ENCODE measurements around the gene AGAP1.

Gene AGAP1

GRCh38 chr2:236082061-236082460 lies 588.2 kb downstream of the AGAP1 start:
- TF ChIP-seq CTCF (IDR thresholded peaks at IDR 0.05; ENCODE audit: low read depth, low read length, missing control alignments), result no peak
- DNase-seq, result no peak
- no peak overlapping the region for H3K27ac ChIP-seq
- no peaks in the 10 kb centered on the region for H3K27me3 ChIP-seq (replicated peaks)
- no peaks in the 10 kb centered on the region for H3K36me3 ChIP-seq (replicated peaks)
- no peak overlapping the region for H3K4me3 ChIP-seq (ENCODE audit: low read depth, low read length)
- in situ Hi-C loops (cut with HindIII; ENCODE audit: low pct_ligation_motif_present, low sequenced_read_pairs), result no loop called here

- H3K27ac ChIP-seq, result no peak overlapping the region
- in situ Hi-C loops (cut with HindIII; ENCODE audit: low pct_ligation_motif_present, low sequenced_read_pairs), result no loop called here
- no peak overlapping the region for H3K4me3 ChIP-seq (ENCODE audit: low read depth, low read length)
- no peak for TF ChIP-seq CTCF (IDR thresholded peaks at IDR 0.05; ENCODE audit: low read depth, low read length, missing control alignments)
- no peaks in the 10 kb centered on the region for H3K27me3 ChIP-seq (replicated peaks)
- no peak for DNase-seq
- no peaks in the 10 kb centered on the region for H3K36me3 ChIP-seq (replicated peaks)
Measured at GRCh38 chr2:236083934-236084333, 590.1 kb downstream of the AGAP1 start.

- DNase-seq, result no peak
- Histone ChIP-seq H3K36me3 (replicated peaks) (no peaks in the 10 kb centered on the region), H3K27ac (no peak overlapping the region), H3K4me3 (ENCODE audit: low read depth, low read length) (no peak overlapping the region), H3K27me3 (replicated peaks) (no peaks in the 10 kb centered on the region)
- in situ Hi-C loops (cut with HindIII; ENCODE audit: low pct_ligation_motif_present, low sequenced_read_pairs), result no loop called here
- TF ChIP-seq CTCF (IDR thresholded peaks at IDR 0.05; ENCODE audit: low read depth, low read length, missing control alignments), result no peak
Measured at GRCh38 chr2:236085211-236085610, 591.4 kb downstream of the AGAP1 start.

GRCh38 chr2:236085647-236086046 lies 591.8 kb downstream of the AGAP1 start:
- TF ChIP-seq CTCF (IDR thresholded peaks at IDR 0.05; ENCODE audit: low read depth, low read length, missing control alignments), result no peak
- Histone ChIP-seq H3K27me3 (replicated peaks) (no peaks in the 10 kb centered on the region), H3K27ac (no peak overlapping the region), H3K4me3 (ENCODE audit: low read depth, low read length) (no peak overlapping the region), H3K36me3 (replicated peaks) (no peaks in the 10 kb centered on the region)
- DNase-seq, result no peak
- in situ Hi-C loops (cut with HindIII; ENCODE audit: low pct_ligation_motif_present, low sequenced_read_pairs), result no loop called here

- in situ Hi-C loops (cut with HindIII; ENCODE audit: low pct_ligation_motif_present, low sequenced_read_pairs), result no loop called here
- no peak for DNase-seq
- H3K27ac ChIP-seq, result no peak overlapping the region
Measured at GRCh38 chr2:236086403-236086970, 592.6 kb downstream of the AGAP1 start.

More at GRCh38 chr2:236086403-236086970, 592.6 kb downstream of the AGAP1 start:
- H3K27me3 ChIP-seq (replicated peaks), result no peaks in the 10 kb centered on the region
- H3K4me3 ChIP-seq (ENCODE audit: low read depth, low read length), result no peak overlapping the region
- H3K36me3 ChIP-seq (replicated peaks), result no peaks in the 10 kb centered on the region
- no peak for TF ChIP-seq CTCF (IDR thresholded peaks at IDR 0.05; ENCODE audit: low read depth, low read length, missing control alignments)

Measured in brain microvascular endothelial cell (primary cell).